Stimulated activated CD4-positive, alpha-beta T cell treated with anti-CD3 and anti-CD28 coated beads, Interleukin-2, amount 100 ng/mL, for 24 hours (primary cell): ENCODE measurements around the gene MGLL.

ENCODE experiments used
- DNase-seq, 2 donors: peaks; one replicate each; pipeline ENCODE4 v3.0.0-alpha.2; 2020

Gene MGLL

DNA sequence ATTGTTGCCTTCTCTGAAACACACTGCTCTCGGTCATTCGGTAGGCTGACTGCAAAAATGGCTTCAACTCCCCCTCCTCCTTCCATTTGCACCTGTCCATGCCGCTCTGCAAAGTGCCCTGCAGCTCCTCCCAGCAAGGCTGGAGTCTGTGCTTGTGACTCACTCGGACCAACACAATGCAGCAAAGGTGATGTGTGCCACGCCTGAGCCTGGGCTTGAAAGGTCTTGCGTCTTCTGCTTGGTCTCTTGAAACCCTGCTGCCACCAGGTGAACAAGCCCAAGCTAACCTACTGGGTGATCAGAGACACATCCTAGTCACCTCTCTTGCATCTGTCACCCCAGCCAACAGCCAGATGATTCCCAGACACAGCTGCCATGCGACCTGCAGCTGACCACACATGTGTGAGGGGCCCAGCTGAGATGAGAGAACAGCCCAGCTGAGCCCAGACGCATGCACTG, 71.1 kb downstream of the MGLL start:
- no peak for DNase-seq

GRCh38 chr3:127750226-127751031, 71.9 kb downstream of the MGLL start:
- no peak for DNase-seq

DNA sequence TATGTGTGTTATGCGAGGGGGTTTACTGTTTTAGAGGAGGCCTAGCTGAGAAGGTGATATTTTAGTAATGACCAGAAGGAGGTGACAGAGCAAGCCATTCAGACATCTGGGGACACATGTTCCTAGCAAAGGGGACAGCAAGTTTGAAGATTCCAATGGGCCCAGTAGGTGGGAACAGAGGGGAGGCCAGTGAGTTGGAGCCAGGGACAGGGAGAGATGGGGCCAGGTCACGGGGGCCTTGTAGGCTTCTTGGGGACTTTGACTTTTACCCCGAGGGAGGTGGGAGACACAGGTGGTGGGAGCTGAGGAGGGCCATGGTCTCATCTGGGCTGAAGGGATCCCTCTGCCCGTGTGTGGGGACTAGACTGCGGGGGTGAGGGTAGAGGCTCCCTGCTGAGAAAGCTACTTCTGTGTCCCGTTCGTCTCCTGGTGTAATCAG, 72.5 kb downstream of the MGLL start:
- no peak for DNase-seq

- DNase-seq: no peak
These were observed 73.0 kb downstream of the MGLL start for GRCh38 chr3:127749361-127749760.

DNA sequence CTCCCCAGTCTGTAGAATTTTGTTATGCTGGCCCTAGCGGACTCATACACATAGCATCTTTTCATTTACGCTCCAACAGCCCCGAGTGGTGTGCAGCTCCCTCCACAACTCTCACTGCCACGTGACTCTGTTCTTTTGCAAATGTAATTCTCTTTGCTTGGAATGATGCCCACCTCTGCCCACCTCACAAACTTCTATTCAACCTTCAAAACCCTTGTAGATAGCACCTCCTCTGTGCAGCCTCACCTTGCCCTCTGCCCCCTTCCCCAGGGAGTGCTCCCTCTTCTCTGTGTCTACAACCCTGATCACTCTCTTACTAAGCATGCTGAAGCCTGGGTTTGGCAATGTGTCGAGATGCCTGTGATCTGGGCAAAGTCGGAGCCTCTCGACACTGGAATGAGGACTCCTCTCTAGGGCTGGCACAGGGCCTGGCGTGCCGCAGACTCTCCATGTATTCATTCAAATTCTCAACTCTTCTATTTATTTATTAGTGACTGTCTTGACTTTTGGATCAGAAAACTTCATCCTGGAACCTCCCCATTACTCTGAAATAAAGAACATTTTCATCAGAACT, 73.5 kb downstream of the MGLL start:
- DNase-seq: no peak

DNA sequence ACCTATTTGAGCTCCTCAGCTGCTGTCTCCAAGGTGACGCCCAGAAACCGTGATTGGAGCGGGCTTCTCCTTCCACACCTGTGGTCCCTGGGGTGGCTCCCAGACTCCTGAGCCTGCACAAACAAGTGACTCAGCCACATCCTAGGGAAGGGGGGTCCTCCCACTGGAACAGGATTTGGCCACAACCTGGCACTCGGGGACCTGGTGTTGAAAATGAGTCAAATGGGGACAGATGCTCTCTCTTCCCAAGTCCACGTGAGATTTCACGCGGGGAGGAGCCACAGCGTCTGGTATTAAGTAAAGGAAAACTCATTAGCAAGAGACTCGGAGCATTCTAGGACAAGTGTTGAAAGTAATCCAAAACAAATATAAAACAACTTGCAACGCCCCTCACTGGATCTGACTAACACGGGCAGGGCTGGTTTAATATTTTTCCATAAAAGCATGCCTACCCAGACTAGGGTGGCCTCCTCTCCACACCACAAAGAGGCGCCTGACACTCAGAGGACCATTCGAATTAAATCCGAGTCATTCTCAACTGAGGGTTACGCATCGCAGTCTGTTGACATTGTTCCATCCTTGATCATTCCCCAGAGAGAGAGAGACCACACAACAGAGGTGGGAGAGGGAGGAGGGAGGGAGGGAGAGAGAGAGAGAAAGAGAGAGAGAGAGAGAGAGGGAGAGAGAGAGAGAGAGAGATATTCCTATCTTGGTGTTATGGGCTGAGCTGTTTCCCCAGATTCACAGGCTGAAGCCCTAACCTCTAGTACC, 74.4 kb downstream of the MGLL start:
- no peak for DNase-seq

DNA sequence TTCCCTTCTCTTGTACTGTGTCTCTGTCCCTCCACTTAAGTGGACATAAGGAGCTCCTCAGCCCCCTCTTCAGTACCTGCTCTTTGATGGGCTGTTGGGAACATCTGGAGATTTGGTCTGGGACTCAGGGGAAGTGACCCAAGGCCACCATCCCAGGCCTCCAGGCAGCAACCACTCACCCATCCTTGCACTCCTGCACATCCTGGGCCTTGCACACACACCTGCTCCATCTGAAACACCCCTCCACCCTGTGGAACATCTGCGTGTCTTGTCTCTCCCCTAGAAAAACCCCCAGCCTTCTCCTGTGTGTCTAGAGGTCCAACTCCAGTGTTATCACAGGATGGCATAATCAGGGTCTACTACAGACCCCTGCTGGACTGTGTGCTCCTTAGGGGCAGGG, 75.2 kb downstream of the MGLL start:
- DNase-seq: no peak

GRCh38 chr3:127746400-127747057, 75.8 kb downstream of the MGLL start:
- no peak for DNase-seq

DNA sequence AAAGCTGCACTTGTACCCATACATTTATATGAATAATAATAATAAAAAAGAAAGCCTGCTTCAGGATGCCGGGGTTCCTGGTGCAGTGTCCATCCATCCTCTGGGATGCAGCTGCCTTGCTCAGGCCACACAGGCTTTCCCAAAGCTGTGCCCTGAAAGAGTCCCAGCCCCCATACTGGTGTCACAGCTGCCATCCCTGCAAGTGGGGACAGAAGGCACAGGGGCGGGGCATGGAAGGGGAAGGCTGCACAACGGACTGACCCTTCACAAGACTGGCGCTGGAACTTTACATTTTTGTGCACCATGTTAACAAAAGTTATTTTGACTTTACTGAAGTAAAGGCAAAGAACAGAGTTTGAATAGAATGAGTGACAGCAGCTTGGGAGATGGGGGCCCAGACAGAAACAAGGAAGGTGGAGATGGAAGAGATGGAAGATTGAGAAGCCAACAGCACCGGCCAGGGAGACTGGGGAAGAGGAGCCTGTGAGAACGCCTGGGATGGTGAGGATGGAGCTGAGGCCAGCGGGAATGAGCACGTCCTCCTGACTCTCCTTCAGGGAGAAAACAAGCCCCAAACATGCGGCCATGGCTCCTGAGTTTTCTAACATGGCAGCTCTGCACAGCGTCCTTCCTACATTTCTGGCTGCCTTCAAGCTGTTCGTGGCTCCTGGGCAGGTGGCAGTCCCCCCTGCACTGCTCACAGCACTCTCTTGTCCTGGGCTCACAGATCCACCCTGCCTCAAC, 76.5 kb downstream of the MGLL start:
- DNase-seq: no peak

GRCh38 chr3:127744875-127745274, 77.4 kb downstream of the MGLL start:
- DNase-seq: no peak

DNA sequence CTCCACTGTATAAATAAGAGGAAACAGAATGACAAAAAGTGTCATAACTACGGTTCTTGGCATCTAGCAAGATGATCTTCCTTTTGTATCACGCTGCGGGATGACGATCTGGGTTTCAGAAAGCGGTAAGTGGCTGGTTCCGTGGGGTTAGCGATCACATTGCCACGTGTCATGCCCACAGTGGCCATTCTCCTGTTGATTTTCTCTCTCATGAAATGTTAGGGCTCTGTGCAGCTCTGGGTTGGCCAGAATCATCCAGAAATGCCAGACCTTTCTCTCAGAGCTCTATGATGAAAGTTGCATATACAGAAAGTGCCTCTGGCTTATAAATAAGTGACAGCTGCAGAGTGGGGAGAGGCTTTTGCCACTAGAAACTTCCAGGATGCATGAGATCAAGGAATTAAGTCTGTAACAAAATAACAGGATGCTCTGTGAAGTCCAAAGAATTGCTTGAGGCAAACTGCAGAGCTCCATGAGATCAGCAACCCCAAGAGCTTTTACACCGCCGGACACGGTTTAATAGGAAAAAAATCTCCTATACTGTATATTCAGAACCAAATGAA, 78.0 kb downstream of the MGLL start:
- DNase-seq: no peak

DNA sequence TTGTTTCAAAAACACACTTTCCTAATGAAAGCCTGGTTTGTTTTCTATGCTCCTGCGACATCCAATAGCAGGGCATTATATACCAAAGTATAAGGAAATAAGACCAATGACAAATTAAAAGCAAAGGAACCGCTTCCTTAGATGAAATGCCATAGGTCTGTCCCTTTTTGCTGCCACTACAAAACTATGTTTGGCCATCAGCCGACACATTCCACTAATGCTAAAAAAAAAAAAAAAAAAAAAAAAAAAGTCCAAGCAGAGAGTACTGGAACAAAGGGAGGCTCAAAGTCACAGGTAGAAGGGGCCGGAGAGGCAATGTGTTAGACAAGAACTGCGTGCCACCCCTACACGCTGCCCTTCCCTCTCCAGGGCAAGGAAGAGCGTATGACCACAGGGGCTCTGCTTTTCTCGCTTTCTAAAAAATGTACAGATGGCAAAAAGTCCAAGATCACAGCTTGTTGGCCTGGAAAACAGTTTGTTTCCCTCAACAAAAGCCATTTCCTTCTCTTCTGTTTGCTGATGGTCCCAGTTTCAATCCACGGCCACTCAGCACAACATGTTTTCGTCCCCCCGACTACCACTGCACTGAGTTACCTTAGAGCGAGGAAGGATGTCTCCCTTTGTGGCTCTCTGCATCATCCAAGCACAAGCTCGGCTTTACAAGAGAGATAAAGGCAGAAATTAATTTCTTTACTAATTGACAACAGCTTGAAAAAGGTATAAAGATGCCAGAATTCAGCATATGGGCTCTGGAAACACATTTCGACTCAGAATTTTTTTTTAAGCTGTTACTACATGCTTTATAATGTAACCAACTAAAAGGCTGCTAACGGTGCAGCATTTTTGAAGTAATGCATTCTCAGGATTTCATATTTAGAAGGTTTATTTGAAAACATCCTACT, 78.7 kb downstream of the MGLL start:
- no peak for DNase-seq

DNA sequence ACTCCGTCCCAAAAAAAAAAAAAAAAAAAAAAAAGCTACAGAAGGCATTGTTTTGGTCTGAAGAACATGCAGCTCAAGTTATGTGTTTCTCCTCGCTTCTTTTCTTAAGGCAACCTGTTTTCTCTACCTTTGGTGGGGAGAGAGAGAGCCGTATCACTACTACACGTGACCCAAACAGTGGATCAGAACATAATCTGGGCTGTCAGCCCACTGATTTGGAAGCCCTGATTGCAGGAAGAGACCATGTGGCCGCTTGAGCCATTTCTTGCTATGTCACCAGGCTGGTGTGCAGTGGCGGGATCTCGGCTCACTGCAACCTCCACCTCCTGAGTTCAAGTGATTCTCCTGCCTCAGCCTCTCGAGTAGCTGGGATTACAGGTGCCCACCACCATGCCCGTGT, 79.7 kb downstream of the MGLL start:
- DNase-seq: no peak

GRCh38 chr3:127741690-127742089, 80.6 kb downstream of the MGLL start:
- no peak for DNase-seq

GRCh38 chr3:127741246-127741645, 81.1 kb downstream of the MGLL start:
- no peak for DNase-seq

DNA sequence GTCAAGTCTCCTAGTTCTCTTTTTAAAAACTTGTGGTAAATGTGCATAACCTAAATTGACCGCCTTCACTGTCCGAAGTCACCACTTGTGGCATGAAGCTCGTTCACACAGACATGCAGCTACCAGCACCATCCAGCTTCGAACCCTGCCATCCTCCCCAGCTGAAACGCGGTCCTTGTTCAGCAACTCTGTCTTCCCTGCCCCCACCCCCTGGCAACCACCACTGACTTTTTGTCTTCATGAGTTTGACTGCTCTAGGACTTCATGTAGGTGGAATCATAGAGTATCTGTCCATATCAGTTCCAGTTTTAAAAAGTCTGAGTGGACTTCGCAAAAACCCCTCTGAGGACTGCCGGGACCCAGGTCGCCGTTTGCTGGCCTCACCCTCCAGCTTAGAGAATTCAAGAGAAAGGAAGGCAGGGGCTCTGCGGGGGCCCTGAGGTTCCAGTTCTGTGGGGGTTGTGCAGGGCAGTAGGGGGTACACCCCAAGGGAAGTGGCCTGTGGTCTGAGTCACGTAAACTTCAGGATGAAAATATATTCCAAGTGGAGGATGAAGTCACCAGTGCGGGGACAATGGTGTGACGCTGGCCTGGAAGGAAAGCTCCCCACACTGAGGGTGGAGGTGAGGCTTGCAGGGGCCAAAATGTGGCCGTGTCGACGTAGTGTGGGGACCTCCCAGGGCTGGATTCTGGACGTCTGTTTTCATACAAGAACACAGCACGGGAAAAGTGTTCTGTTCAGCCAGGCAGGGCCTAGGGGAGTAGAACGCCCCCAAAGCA, 82.0 kb downstream of the MGLL start:
- no peak for DNase-seq

DNA sequence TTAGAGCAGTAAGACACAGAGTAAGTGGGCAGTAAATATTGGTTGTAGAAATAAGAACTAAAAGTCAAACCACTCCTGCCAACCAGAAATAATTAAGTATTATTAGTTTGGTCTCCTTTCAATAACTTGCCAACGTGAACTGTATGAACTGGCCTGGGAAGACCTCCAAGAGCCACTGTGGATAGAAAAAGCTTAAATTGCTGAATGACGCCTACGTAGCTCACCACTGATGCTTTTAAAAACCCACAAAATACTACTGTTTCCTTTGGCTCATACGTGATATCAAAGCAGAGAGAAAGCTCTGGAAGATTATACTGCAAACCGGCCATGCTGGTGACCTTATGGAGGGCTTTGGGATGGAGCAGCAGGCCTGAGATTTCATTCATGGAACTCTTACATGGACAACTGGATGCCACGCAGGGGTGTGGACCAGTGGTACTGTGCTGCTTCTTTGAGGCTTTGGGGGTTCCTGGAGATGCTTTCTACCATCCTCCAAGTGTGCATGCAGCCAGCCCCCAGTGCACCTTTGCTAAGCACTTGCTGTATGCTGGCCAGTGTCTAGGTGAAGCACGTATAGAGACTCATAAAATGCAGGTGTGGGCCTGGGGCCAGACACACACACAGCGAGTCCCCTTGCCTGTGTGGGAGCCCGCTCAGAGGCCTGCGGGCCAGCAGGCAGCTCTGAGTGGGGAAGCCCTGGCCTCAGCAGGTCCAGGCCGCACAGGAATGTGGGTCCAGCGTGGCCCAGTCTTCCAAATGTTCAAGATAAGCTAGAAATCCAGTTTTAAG, 82.8 kb downstream of the MGLL start:
- DNase-seq: no peak

DNA sequence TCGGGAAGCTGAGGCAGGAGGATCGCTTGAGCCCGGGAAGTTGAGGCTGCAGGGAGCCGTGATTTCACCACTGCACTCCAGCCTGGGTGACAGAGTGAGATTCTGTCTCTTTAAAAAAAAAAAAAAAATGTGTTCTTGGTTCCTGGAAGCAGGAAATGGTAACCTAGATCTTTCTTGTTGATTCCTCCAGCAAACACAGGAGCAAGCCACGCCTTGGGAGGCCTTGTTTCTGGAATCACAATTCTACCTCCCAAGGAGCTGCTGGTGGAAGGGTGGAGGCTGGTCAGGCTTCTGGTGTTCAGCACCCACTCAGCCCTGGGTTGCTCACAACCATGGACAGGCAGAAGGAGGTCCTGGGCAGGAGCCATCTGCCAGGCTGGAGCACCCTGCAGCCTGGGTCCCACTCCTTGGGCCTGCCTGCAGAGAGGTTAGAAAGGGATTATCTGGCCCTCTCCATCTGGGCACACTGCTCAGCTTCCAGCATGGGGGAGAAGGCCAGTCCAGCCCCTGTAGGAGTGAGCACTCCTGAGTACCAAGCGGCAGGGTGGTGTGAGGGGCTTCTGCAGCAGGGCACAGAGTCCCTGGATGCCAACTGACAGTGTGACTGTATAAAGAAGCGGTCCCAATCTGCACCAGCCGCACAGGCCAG, 84.0 kb downstream of the MGLL start:
- DNase-seq: no peak
